Measurements from ENCODE around the gene GABPB2.
"Not testable (repeated sequence)": the region's sequence is repeated elsewhere in the genome, so short reads cannot be mapped to it uniquely, and the experiment has no call there.

The GABPB2 gene

GRCh38 chr1:151067185-151067584, 3.4 kb upstream of the GABPB2 start:
- intact Hi-C loops (cut with micrococcal nuclease), result no loop called here
- Mint-ChIP-seq H3K4me3 (no peak overlapping the region), H3K4me1 (ENCODE audit: low read depth) (peaks cover 6% of the 10 kb centered on the region), H3K36me3 (ENCODE audit: low read depth) (peaks cover 11% of the 10 kb centered on the region), H3K27me3 (no peaks in the 10 kb centered on the region), H3K27ac (no peak overlapping the region), H3K9me3 (no peaks in the 10 kb centered on the region)

DNA sequence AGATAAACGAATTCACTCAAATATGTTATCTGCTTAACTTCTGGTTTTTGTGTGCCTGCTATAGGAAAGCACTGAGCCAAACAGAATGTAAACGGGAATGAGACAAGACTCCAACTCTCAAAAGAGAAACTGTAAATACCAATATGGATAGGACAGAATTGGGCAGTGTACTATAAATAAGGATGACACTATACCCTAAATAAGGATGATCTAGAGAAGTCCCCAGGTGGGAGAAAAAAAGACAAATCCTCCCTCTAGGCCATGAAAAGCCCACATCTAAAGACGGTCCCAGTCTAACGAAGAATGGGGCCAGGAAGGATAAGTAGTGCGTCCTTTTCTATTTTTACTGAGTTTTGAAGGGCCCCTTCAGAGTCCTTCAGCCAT, 1.5 kb upstream of the GABPB2 start:
- peaks cover 6% of the 10 kb centered on the region for H3K4me1 Mint-ChIP-seq (ENCODE audit: low read depth)
- no peaks in the 10 kb centered on the region for H3K9me3 Mint-ChIP-seq
- peaks cover 24% of the 10 kb centered on the region for H3K36me3 Mint-ChIP-seq (ENCODE audit: low read depth)
- intact Hi-C loops (cut with micrococcal nuclease), result no loop called here
- no peaks in the 10 kb centered on the region for H3K27me3 Mint-ChIP-seq
- H3K27ac Mint-ChIP-seq, result no peak overlapping the region
- H3K4me3 Mint-ChIP-seq, result peak overlapping the region; percentile 13

DNA sequence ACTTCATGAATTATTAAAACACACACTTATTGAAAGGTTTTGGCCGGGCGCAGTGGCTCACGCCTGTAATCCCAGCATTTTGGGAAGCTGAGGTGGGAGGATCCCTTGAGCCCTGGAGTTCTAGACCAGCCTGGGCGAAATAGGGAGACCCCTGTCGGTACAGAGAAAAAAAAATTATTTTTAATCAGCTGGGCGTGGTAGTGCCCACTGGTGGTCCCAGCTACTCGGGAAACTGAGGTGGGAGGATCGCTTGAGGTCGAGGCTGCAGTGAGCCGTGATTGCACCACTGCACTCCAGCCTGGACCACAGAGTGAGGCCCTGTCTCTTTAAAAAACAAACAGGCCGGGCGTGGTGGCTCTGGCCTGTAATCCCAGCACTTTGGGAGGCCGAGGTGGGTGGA, 1.7 kb downstream of the GABPB2 start:
- no peaks in the 10 kb centered on the region for H3K27me3 Mint-ChIP-seq
- no peak overlapping the region for H3K4me3 Mint-ChIP-seq
- H3K9me3 Mint-ChIP-seq, result no peaks in the 10 kb centered on the region
- peak overlapping the region; percentile 100 for H3K27ac Mint-ChIP-seq
- H3K4me1 Mint-ChIP-seq (ENCODE audit: low read depth), result peaks cover 6% of the 10 kb centered on the region
- intact Hi-C loops (cut with micrococcal nuclease), result no loop called here
- peaks cover 41% of the 10 kb centered on the region for H3K36me3 Mint-ChIP-seq (ENCODE audit: low read depth)

- H3K4me3 Mint-ChIP-seq, result no peak overlapping the region
- peaks cover 18% of the 10 kb centered on the region for H3K36me3 Mint-ChIP-seq (ENCODE audit: low read depth)
- no peaks in the 10 kb centered on the region for H3K27me3 Mint-ChIP-seq
- H3K9me3 Mint-ChIP-seq, result no peaks in the 10 kb centered on the region
- intact Hi-C loops (cut with micrococcal nuclease), result no loop called here
- peaks cover 9% of the 10 kb centered on the region for H3K4me1 Mint-ChIP-seq (ENCODE audit: low read depth)
- H3K27ac Mint-ChIP-seq, result no peak overlapping the region
Observed at GRCh38 chr1:151085953-151086559, 15.5 kb downstream of the GABPB2 start.

DNA sequence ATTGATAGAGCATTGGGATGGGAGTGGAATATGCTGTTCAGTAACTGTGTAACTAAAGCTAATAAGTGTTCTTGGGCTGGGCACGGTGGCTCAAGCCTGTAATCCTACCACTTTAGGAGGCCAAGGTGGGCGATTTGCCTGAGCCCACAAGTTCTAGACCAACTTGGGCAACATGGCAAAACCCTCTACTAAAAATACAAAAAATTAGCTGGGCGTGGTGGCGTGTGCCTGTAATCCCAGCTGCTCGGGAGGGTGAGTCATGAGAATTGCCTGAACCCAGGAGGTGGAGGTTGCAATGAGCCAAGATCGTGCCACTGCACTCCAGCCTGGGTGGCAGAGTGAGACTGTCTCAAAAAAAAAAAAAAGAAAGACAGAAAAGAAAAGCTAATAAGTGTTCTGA, 26.9 kb downstream of the GABPB2 start:
- H3K27ac Mint-ChIP-seq; H3K9me3 Mint-ChIP-seq; H3K4me3 Mint-ChIP-seq; H3K27me3 Mint-ChIP-seq; H3K4me1 Mint-ChIP-seq (ENCODE audit: low read depth); intact Hi-C loops (cut with micrococcal nuclease): not testable (repeated sequence)
- peaks cover 25% of the 10 kb centered on the region for H3K36me3 Mint-ChIP-seq (ENCODE audit: low read depth)

DNA sequence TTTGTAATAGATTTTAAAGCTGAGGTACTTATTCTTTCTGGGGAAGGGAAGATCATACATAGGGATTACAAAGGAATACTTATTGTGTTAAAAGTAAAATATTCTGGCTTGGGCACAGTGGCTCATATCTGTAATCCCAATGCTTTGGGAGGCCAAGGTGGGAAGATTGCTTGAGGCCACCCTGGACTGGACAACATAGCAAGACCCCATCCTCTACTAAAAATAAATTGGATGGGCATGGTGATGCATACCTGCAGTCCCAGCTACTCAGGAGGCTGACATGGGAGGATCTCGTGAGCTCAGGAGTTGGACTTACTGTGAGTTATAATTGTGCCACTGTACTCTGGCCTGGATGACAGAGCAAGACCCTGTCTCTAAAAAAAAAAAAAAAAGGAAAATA, 27.6 kb downstream of the GABPB2 start:
- Mint-ChIP-seq H3K27me3 (no peaks in the 10 kb centered on the region), H3K4me1 (ENCODE audit: low read depth) (no peaks in the 10 kb centered on the region), H3K36me3 (ENCODE audit: low read depth) (peaks cover 24% of the 10 kb centered on the region), H3K4me3 (no peak overlapping the region), H3K27ac (no peak overlapping the region), H3K9me3 (no peaks in the 10 kb centered on the region)
- intact Hi-C loops (cut with micrococcal nuclease), result no loop called here

DNA sequence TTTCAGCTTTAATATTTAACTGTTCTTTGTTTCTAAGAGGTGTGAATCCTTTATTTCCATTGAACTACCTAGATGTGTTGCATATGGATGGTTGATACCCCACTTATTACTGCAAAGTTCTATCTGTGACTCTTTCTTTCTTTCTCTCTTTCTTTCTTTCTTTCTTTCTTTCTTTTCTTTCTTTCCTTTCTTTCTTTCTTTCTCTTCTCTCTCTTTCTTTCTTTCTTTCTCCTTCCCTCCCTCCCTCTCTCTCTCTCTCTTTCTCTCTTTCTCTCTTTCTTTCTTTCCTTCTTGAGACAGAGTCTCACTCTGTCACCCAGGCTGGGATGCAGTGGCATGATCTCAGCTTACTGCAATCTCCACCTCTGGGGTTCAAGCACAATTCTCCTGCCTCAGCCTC, 34.1 kb downstream of the GABPB2 start:
- H3K9me3 Mint-ChIP-seq, result no peaks in the 10 kb centered on the region
- H3K36me3 Mint-ChIP-seq (ENCODE audit: low read depth), result peaks cover 38% of the 10 kb centered on the region
- intact Hi-C loops (cut with micrococcal nuclease), result no loop called here
- H3K4me3 Mint-ChIP-seq, result no peak overlapping the region
- no peaks in the 10 kb centered on the region for H3K27me3 Mint-ChIP-seq
- H3K4me1 Mint-ChIP-seq (ENCODE audit: low read depth), result no peaks in the 10 kb centered on the region
- H3K27ac Mint-ChIP-seq, result no peak overlapping the region

GRCh38 chr1:151106894-151107293, 36.3 kb downstream of the GABPB2 start:
- Mint-ChIP-seq H3K9me3 (no peaks in the 10 kb centered on the region), H3K36me3 (ENCODE audit: low read depth) (peaks cover 39% of the 10 kb centered on the region), H3K27me3 (no peaks in the 10 kb centered on the region), H3K27ac (no peak overlapping the region), H3K4me3 (no peak overlapping the region), H3K4me1 (ENCODE audit: low read depth) (no peaks in the 10 kb centered on the region)
- intact Hi-C loops (cut with micrococcal nuclease), result no loop called here

GRCh38 chr1:151108331-151108730, 37.8 kb downstream of the GABPB2 start:
- H3K4me3 Mint-ChIP-seq, result no peak overlapping the region
- no peaks in the 10 kb centered on the region for H3K4me1 Mint-ChIP-seq (ENCODE audit: low read depth)
- H3K9me3 Mint-ChIP-seq, result no peaks in the 10 kb centered on the region
- peaks cover 33% of the 10 kb centered on the region for H3K36me3 Mint-ChIP-seq (ENCODE audit: low read depth)
- H3K27me3 Mint-ChIP-seq, result no peaks in the 10 kb centered on the region
- H3K27ac Mint-ChIP-seq, result no peak overlapping the region
- intact Hi-C loops (cut with micrococcal nuclease), result no loop called here

DNA sequence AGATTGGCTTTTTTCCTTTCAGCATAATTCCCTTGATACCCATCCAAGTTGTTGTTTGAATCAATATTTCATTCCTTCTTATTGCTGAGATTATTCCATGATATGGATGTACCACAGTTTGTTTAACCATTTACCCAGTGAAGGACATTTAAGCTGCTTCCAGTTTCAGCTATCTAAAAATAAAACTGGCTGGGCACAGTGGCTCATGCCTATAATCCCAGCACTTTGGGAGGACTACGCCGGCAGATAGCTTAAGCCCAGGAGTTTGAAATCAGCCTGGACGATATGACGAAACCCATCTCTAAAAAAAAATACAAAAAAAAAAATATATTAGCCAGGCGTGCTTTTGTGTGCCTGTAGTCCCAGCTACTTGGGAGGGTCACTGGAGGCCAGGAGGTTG, 43.3 kb downstream of the GABPB2 start:
- Mint-ChIP-seq H3K27me3 (no peaks in the 10 kb centered on the region), H3K36me3 (ENCODE audit: low read depth) (peaks cover 27% of the 10 kb centered on the region), H3K4me3 (no peak overlapping the region), H3K27ac (no peak overlapping the region), H3K9me3 (no peaks in the 10 kb centered on the region), H3K4me1 (ENCODE audit: low read depth) (no peaks in the 10 kb centered on the region)
- intact Hi-C loops (cut with micrococcal nuclease), result no loop called here

DNA sequence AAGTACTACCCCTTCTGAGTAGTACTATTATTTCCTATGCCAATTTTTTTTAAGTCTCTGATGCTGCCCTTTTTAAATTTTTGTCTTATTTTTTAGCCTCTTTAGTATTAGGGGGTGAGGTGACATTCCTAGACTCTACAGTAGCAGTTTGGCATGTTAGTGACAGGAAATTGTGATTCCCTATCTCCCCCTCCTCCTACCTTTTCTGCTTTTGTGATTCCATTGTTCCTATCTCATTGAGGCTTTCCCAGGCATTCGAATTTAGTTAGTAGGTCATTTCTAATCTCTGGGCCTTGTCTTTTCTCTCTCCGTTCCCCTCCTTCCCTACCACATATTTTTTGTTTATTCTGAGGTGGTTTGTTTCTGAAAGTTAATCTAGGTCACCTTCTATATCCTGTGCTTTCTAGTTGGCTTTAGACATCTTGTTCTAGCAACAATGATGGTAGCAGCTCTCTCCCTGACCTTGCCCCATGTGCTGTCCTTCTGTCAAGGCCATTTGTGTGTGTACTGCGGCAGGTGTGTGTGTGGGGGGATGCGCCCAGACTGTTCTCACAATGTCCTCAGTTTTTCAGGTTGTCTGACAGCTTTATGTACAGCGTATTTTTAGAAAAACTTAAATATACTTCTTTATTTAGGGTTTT, 54.3 kb downstream of the GABPB2 start:
- no peaks in the 10 kb centered on the region for H3K27me3 Mint-ChIP-seq
- H3K27ac Mint-ChIP-seq, result no peak overlapping the region
- intact Hi-C loops (cut with micrococcal nuclease), result no loop called here
- no peaks in the 10 kb centered on the region for H3K9me3 Mint-ChIP-seq
- H3K4me1 Mint-ChIP-seq (ENCODE audit: low read depth), result no peaks in the 10 kb centered on the region
- no peak overlapping the region for H3K4me3 Mint-ChIP-seq
- peaks cover 29% of the 10 kb centered on the region for H3K36me3 Mint-ChIP-seq (ENCODE audit: low read depth)

DNA sequence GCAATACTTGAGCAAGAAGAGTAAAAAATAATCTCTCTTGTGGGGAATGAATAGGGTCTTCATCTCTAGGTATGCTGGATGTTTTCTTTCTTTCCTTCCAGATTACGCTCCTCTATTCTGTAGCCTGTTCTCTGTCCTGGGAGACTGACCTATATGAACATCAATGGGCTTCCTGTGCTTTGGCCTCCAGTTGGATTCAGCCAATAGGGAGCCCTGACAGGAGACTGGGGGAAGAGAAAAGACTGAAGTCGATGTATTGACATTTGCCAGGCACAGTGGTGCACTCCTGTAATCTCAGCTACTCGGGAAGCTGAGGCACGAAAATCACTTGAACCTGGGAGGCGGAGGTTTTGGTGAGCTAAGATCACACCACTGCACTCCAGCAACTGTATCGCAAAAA, 58.2 kb downstream of the GABPB2 start:
- H3K27me3 Mint-ChIP-seq, result peaks cover 18% of the 10 kb centered on the region
- peaks cover 7% of the 10 kb centered on the region for H3K36me3 Mint-ChIP-seq (ENCODE audit: low read depth)
- H3K4me1 Mint-ChIP-seq (ENCODE audit: low read depth), result peaks cover 14% of the 10 kb centered on the region
- H3K4me3 Mint-ChIP-seq, result no peak overlapping the region
- intact Hi-C loops (cut with micrococcal nuclease), result no loop called here
- H3K9me3 Mint-ChIP-seq, result no peaks in the 10 kb centered on the region
- H3K27ac Mint-ChIP-seq, result no peak overlapping the region

DNA sequence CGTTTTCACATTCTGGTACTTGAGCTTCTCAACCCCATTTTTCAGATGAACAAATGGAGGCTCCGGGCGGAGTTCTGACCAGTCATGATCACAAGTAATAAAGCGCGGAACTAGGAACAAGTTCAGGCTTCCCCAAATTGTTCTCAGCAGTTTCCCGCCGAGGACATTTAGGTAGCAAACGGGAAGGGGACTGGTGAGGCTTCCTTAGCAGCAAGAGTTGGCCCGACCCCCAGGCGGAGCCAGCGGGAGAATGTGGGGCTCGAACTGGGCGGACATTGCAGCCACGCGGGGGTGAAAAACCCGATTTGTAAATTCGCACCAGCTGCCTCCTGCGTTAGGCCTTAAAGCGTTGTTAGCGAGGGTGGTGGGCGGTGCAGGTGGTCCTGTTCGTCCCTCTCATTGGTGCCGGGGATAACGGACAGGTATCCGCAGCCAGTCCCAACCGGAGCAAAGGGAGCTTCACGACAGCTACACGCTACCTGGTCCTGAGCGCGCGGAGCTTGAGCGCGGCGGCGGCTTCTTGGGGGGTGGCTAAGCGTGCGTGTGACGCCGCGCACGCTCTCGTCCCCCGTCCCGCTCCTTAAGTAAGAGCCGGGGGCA, 60.5 kb downstream of the GABPB2 start:
- Mint-ChIP-seq H3K27me3 (peaks cover 18% of the 10 kb centered on the region), H3K4me1 (ENCODE audit: low read depth) (peaks cover 14% of the 10 kb centered on the region), H3K36me3 (ENCODE audit: low read depth) (no peaks in the 10 kb centered on the region), H3K4me3 (peak overlapping the region; percentile 74), H3K27ac (peak overlapping the region; percentile 71), H3K9me3 (no peaks in the 10 kb centered on the region)
- intact Hi-C loops (cut with micrococcal nuclease), result no loop called here

- Mint-ChIP-seq H3K4me3 (peak overlapping the region; percentile 74), H3K27me3 (peaks cover 18% of the 10 kb centered on the region), H3K27ac (no peak overlapping the region), H3K9me3 (no peaks in the 10 kb centered on the region), H3K36me3 (ENCODE audit: low read depth) (no peaks in the 10 kb centered on the region), H3K4me1 (ENCODE audit: low read depth) (peaks cover 14% of the 10 kb centered on the region)
- intact Hi-C loops (cut with micrococcal nuclease), result no loop called here
Observed at GRCh38 chr1:151131701-151132334, 61.3 kb downstream of the GABPB2 start.
